Fibroblast of lung (primary cell): ENCODE measurements around the gene NTPCR.

Source experiments
- EZH2 ChIP-seq: IDR thresholded peaks from 2 replicates; pipeline ENCODE4 v1.5.1; 2012; ENCODE audit warnings: low read length, control low read depth, mild to moderate bottlenecking; ENCODE audit errors: missing control alignments
- TF ChIP-seq, protein P1 (sequence below), 2 donors: IDR thresholded peaks in 1 of 2; conservative IDR thresholded peaks in 1 of 2; 1 replicate in 1 of 2; 2 replicates in 1 of 2; pipeline ENCODE4 v1.5.1; 2011 to 2012; ENCODE audit warnings: low read length in 2 of 2, control low read depth in 1 of 2, inconsistent platforms in 1 of 2, low read depth in 1 of 2, mild to moderate bottlenecking in 1 of 2

DNA sequence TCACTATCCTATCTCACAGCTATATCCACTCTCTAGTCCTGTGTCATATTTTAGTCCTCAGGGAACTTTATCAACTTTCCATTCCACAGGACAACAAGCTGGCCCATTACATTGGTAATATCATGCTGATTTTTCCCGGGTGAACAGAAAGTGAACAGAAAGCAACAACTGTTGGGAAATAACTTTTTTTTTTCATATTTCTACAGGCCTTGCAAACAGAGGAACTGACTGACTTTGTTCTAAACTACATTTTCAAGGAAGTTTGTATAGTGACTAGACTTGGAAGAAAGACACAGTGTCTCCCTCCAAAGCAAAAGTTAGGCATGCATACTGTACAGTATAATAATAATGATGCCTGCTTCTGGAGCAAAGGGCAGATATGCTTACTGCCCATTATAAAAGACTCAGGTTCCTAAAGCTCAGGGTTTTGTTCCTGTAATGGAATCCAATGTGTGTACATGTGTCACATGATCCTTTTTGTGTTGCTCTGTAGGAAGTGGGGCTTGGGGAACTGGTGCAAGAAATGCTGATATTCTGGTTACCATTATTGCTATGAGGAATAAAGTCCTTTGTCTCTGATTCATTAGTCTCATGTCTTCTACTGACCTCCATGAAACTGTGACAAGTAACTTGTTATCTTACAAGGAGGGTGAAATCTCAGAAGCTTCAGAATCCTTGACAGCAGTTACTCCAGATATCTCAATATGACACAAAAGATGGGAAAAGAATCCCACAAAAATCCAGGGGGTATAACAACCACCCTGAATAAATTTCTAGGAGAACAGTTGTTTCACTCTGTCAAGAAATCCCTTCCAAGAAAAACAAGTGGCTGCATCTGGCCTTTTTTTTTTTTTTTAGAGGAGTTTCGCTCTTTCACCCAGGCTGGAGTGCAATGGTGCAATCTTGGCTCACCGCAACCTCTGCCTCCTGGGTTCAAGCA is 17.7 kb upstream of the NTPCR start:
- TF ChIP-seq, protein P1, sequence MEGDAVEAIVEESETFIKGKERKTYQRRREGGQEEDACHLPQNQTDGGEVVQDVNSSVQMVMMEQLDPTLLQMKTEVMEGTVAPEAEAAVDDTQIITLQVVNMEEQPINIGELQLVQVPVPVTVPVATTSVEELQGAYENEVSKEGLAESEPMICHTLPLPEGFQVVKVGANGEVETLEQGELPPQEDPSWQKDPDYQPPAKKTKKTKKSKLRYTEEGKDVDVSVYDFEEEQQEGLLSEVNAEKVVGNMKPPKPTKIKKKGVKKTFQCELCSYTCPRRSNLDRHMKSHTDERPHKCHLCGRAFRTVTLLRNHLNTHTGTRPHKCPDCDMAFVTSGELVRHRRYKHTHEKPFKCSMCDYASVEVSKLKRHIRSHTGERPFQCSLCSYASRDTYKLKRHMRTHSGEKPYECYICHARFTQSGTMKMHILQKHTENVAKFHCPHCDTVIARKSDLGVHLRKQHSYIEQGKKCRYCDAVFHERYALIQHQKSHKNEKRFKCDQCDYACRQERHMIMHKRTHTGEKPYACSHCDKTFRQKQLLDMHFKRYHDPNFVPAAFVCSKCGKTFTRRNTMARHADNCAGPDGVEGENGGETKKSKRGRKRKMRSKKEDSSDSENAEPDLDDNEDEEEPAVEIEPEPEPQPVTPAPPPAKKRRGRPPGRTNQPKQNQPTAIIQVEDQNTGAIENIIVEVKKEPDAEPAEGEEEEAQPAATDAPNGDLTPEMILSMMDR (conservative IDR thresholded peaks at IDR 0.05 in 1 of 2, IDR thresholded peaks at IDR 0.05 in 1 of 2; ENCODE audit: low read depth in 1 of 2, low read length in 2 of 2): no peak
- no peak for TF ChIP-seq EZH2
